Activated T-cell treated with anti-CD3 and anti-CD28 coated beads for 24 hours (primary cell): ENCODE data around the gene QRFP.
"Not testable (repeated sequence)": the region's sequence is repeated elsewhere in the genome, so short reads cannot be mapped to it uniquely, and the experiment has no call there.

Experiments used
- DNase-seq: peaks from one replicate; pipeline ENCODE4 v3.0.0-alpha.2; 2020; ENCODE audit warnings: low read depth

Gene QRFP

GRCh38 chr9:130848514-130848913, 48.1 kb downstream of the QRFP start:
- not testable (repeated sequence) for DNase-seq

- no peak for DNase-seq
These were observed 49.0 kb downstream of the QRFP start for GRCh38 chr9:130847306-130848217.

- DNase-seq: no peak
These were observed 49.9 kb downstream of the QRFP start for GRCh38 chr9:130846487-130847305.

GRCh38 chr9:130845901-130846481, 50.6 kb downstream of the QRFP start:
- no peak for DNase-seq

GRCh38 chr9:130845254-130845653, 51.4 kb downstream of the QRFP start:
- no peak for DNase-seq

GRCh38 chr9:130844044-130844451, 52.6 kb downstream of the QRFP start:
- DNase-seq: no peak

- no peak for DNase-seq
These were observed 53.3 kb downstream of the QRFP start for GRCh38 chr9:130843049-130843908.
